ENCODE data around the gene BCL7A.

BCL7A gene

DNA sequence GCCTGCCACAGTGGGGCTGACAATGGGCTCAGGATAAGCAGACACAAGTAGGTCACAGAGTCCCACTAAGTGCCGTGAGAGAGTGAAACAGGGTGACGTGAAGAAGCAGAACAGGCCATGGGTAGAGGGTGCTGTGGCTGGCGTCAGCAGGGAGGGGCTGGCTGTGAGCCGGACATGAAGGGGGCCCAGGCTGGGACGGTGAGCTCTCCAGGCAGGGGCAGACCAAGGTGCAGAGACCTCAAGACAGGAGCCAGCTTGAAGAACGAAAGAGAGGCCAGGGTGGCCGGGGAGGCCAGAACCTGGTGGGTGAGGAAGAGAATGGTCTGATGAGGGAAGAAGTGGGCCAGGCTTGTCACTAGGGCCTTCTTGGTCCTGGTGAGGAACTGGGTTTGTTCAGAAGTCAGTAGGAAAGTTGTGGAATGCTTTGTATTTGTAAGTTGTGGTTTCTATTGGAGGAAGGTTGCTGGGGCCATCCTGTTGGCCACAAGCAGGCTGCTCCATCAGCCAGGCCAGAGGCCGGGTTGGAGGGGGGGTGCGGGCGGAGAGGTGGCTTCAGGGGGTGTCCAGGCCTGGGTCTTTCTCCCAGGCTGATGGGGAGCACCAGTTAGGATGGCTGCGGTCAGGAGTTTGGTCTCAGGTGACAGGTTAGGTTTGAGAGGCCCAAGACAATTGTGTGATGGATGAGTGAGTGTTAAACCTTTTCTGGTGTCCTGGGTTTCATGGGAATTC is 35.5 kb downstream of the BCL7A start:
- TF ChIP-seq POLR2AphosphoS5 (IDR thresholded peaks at IDR 0.05; ENCODE audit: low read depth, low read length) (no peak), FOXP2 (optimal IDR thresholded peaks at IDR 0.05; ENCODE audit: borderline replicate concordance, extremely low read depth, extremely low read length, insufficient read depth) (no peak), SIN3A (IDR thresholded peaks at IDR 0.05; ENCODE audit: borderline replicate concordance, insufficient read depth, low read length) (no peak), TAF1 (IDR thresholded peaks at IDR 0.05; ENCODE audit: borderline replicate concordance, insufficient read depth, low read length) (no peak)

DNA sequence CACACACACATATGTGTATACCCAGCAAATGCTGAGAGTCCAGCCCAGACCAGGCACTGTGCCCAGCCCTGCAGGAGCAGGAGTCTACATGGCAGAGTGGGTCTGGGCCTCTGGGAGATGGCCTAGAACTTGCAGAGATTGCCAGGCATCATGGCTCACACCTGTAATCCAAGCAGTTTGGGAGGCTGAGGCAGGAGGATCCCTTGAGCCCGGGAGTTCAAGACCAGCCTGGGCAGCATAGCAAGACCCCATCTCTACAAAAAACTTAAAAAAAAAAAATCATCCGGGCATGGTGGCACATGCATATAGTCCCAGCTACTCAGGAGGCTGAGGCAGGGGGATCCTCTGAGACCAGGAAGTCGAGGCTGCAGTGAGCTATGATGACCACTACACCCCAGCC is 36.1 kb downstream of the BCL7A start:
- TF ChIP-seq SIN3A (IDR thresholded peaks at IDR 0.05; ENCODE audit: borderline replicate concordance, insufficient read depth, low read length) (no peak), POLR2AphosphoS5 (IDR thresholded peaks at IDR 0.05; ENCODE audit: low read depth, low read length) (no peak), TAF1 (IDR thresholded peaks at IDR 0.05; ENCODE audit: borderline replicate concordance, insufficient read depth, low read length) (no peak), FOXP2 (optimal IDR thresholded peaks at IDR 0.05; ENCODE audit: borderline replicate concordance, extremely low read depth, extremely low read length, insufficient read depth) (no peak)
- TF ChIP-seq, protein P1, sequence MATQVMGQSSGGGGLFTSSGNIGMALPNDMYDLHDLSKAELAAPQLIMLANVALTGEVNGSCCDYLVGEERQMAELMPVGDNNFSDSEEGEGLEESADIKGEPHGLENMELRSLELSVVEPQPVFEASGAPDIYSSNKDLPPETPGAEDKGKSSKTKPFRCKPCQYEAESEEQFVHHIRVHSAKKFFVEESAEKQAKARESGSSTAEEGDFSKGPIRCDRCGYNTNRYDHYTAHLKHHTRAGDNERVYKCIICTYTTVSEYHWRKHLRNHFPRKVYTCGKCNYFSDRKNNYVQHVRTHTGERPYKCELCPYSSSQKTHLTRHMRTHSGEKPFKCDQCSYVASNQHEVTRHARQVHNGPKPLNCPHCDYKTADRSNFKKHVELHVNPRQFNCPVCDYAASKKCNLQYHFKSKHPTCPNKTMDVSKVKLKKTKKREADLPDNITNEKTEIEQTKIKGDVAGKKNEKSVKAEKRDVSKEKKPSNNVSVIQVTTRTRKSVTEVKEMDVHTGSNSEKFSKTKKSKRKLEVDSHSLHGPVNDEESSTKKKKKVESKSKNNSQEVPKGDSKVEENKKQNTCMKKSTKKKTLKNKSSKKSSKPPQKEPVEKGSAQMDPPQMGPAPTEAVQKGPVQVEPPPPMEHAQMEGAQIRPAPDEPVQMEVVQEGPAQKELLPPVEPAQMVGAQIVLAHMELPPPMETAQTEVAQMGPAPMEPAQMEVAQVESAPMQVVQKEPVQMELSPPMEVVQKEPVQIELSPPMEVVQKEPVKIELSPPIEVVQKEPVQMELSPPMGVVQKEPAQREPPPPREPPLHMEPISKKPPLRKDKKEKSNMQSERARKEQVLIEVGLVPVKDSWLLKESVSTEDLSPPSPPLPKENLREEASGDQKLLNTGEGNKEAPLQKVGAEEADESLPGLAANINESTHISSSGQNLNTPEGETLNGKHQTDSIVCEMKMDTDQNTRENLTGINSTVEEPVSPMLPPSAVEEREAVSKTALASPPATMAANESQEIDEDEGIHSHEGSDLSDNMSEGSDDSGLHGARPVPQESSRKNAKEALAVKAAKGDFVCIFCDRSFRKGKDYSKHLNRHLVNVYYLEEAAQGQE (IDR thresholded peaks at IDR 0.05; ENCODE audit: insufficient read depth in 1 of 2, low read depth in 2 of 2, low read length in 2 of 2): no peak

DNA sequence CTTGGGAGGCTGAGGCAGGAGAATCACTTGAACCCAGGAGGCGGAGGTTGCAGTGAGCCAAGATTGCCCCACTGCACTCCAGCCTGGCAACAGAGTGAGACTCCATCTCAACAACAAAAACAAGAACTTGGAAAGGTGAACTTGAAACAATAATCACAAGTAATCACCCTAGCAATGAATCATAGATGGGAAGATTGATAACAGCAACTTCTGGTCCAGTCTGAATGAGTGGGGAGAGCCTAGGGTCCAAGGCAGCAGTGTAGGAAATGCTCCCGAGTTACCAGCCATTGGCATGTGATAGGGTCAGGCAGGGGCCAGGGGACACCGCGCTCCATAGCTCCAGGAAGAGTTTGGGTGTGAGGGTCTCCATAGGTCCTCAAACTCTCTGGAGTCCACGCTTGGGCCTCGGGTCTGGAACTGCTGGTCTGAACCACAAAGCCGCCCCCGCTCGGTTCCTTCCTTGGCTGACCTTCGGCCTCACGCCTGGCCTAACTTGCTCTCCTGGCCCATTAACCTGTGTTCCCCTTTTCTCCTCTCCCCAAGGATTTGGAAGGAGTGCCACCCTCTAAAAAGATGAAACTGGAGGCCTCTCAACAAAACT is 37.0 kb downstream of the BCL7A start:
- TF ChIP-seq TAF1 (IDR thresholded peaks at IDR 0.05; ENCODE audit: borderline replicate concordance, insufficient read depth, low read length) (no peak), SIN3A (IDR thresholded peaks at IDR 0.05; ENCODE audit: borderline replicate concordance, insufficient read depth, low read length) (no peak), FOXP2 (optimal IDR thresholded peaks at IDR 0.05; ENCODE audit: borderline replicate concordance, extremely low read depth, extremely low read length, insufficient read depth) (no peak), POLR2AphosphoS5 (IDR thresholded peaks at IDR 0.05; ENCODE audit: low read depth, low read length) (no peak)
- TF ChIP-seq, protein P1 (IDR thresholded peaks at IDR 0.05; ENCODE audit: insufficient read depth in 1 of 2, low read depth in 2 of 2, low read length in 2 of 2): no peak

DNA sequence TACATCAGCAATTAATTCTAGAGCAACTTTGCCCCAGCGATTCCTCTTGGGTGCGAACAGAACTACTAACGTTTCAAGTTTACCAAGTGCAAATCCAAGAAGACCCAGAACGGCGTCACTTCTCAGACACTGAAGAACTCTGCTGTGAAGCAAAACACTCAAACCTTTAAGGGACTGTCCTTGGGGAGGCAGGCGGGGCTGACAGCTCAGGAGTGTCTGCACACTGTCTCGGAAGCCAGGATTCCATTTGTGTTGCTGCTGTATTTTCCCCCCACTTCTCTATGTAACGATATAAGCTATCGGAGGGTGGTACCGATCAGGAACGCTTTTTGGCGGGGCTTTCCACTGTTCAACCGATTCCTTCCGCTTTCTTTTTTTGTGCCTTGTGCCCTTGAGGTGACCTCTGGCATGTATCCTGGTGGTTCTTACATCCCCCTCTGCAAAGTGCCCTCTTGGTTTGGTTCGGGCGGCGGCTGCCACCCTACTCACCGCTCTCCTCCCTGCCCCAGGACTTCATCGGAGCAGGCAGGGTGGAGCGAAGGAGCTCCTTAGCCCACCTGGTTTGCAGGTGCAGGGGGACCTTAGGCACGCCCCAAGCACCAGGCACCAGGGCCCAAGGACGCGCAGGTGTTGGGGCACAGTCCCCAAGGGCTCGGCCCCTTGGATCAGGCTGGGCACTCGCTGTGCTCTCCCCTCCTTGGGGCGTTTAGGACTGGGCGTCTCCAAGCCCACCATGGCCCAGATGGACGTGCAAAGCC is 37.7 kb downstream of the BCL7A start:
- TF ChIP-seq POLR2AphosphoS5 (IDR thresholded peaks at IDR 0.05; ENCODE audit: low read depth, low read length) (no peak), TAF1 (IDR thresholded peaks at IDR 0.05; ENCODE audit: borderline replicate concordance, insufficient read depth, low read length) (no peak), SIN3A (IDR thresholded peaks at IDR 0.05; ENCODE audit: borderline replicate concordance, insufficient read depth, low read length) (no peak), FOXP2 (optimal IDR thresholded peaks at IDR 0.05; ENCODE audit: borderline replicate concordance, extremely low read depth, extremely low read length, insufficient read depth) (no peak)
- TF ChIP-seq, protein P1 (IDR thresholded peaks at IDR 0.05; ENCODE audit: insufficient read depth in 1 of 2, low read depth in 2 of 2, low read length in 2 of 2): no peak

DNA sequence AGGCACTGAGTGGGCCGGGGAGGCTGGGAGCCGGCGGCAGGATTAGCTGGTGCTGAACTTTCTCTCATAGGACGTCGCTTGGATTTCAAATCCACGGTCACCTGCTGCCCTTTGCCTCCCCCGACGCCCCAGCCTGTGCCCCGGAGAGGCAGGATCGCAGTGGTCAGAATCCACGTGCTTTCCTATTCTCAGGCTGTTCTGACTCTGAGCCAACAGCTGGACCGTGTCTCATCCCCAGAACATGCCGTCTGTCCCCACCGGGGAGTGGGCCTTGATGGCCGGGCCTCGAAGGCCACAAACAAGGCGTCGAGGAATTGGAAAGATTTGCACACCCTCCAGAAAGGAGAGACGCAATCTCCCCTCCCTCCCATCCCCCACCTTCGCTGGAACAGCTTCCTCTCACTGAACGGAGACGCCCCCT is 38.4 kb downstream of the BCL7A start:
- no peak for TF ChIP-seq POLR2AphosphoS5 (IDR thresholded peaks at IDR 0.05; ENCODE audit: low read depth, low read length)
